Trophoblast cell (in vitro differentiated cells and primary cell): ENCODE measurements around the gene SGF29.

Source experiments
- DNase-seq, 2 donors: peaks; one replicate each; pipeline ENCODE4 v3.0.0-alpha.2; 2016
- H2AFZ ChIP-seq: 2 replicates; pipeline ENCODE4 v1.6.1; 2013; ENCODE audit warnings: low read length, moderate library complexity, mild to moderate bottlenecking; ENCODE audit not compliant: insufficient read depth, poor library complexity
- H2AK5ac ChIP-seq: 2 replicates; pipeline ENCODE4 v1.6.1; 2013; ENCODE audit warnings: mild to moderate bottlenecking, low read length
- H2BK120ac ChIP-seq: 2 replicates; pipeline ENCODE4 v1.6.1; 2013; ENCODE audit warnings: low read length, mild to moderate bottlenecking, moderate library complexity; ENCODE audit not compliant: insufficient read depth, poor library complexity
- H2BK12ac ChIP-seq: 2 replicates; pipeline ENCODE4 v1.6.1; 2013; ENCODE audit warnings: mild to moderate bottlenecking, low read length, moderate library complexity
- H2BK5ac ChIP-seq: 2 replicates; pipeline ENCODE4 v1.6.1; 2013; ENCODE audit warnings: low read length, low read depth, moderate library complexity, mild to moderate bottlenecking; ENCODE audit not compliant: poor library complexity
- H3K14ac ChIP-seq: 2 replicates; pipeline ENCODE4 v1.6.1; 2013; ENCODE audit warnings: mild to moderate bottlenecking, low read length
- H3K18ac ChIP-seq: 2 replicates; pipeline ENCODE4 v1.6.1; 2013; ENCODE audit warnings: mild to moderate bottlenecking, low read length
- H3K23ac ChIP-seq: 2 replicates; pipeline ENCODE4 v1.6.1; 2013; ENCODE audit warnings: low read length
- H3K27ac ChIP-seq: 2 replicates; pipeline ENCODE4 v1.5.1; 2013; ENCODE audit warnings: low read depth, mild to moderate bottlenecking, inconsistent platforms, low read length, moderate library complexity
- H3K27me3 ChIP-seq: 2 replicates; pipeline ENCODE4 v1.6.1; 2013; ENCODE audit warnings: inconsistent platforms, mild to moderate bottlenecking, low read length, moderate library complexity; ENCODE audit not compliant: insufficient read depth
- H3K36me3 ChIP-seq, 2 experiments: 1 replicate in 1 of 2; 2 replicates in 1 of 2; pipeline ENCODE4 v1.6.1; 2013; ENCODE audit warnings: low read length in 2 of 2, mild to moderate bottlenecking in 2 of 2, moderate library complexity in 1 of 2; ENCODE audit not compliant: insufficient read depth in 2 of 2, control insufficient read depth in 1 of 2
- H3K4ac ChIP-seq: 2 replicates; pipeline ENCODE4 v1.6.1; 2013; ENCODE audit warnings: low read depth, mild to moderate bottlenecking, low read length, moderate library complexity
- H3K4me1 ChIP-seq, 2 experiments: 1 replicate in 1 of 2; 2 replicates in 1 of 2; pipeline ENCODE4 v1.6.1; 2013; ENCODE audit warnings: low read length in 2 of 2, mild to moderate bottlenecking in 2 of 2, moderate library complexity in 1 of 2; ENCODE audit not compliant: insufficient read depth in 2 of 2, control insufficient read depth in 1 of 2
- H3K4me2 ChIP-seq: 2 replicates; pipeline ENCODE4 v1.6.1; 2013; ENCODE audit warnings: inconsistent platforms, mild to moderate bottlenecking, low read length, moderate library complexity
- H3K4me3 ChIP-seq: 2 replicates; pipeline ENCODE4 v1.5.1; 2013; ENCODE audit warnings: mild to moderate bottlenecking, low read depth, low read length, inconsistent platforms
- H3K79me1 ChIP-seq: one replicate; pipeline ENCODE4 v1.6.1; 2013; ENCODE audit warnings: low read length
- H3K79me2 ChIP-seq: 2 replicates; pipeline ENCODE4 v1.6.1; 2013; ENCODE audit warnings: low read length, mild to moderate bottlenecking; ENCODE audit not compliant: control insufficient read depth, insufficient read depth, poor library complexity
- H3K9ac ChIP-seq: 2 replicates; pipeline ENCODE4 v1.6.1; 2013; ENCODE audit warnings: mild to moderate bottlenecking, low read length
- H3K9me3 ChIP-seq: 2 replicates; pipeline ENCODE4 v1.6.1; 2013; ENCODE audit warnings: low read depth, mild to moderate bottlenecking, control low read depth, inconsistent platforms, low read length; ENCODE audit not compliant: insufficient read depth
- H4K12ac ChIP-seq: 2 replicates; pipeline ENCODE4 v1.6.1; 2013; ENCODE audit warnings: low read depth, mild to moderate bottlenecking, low read length, moderate library complexity
- H4K8ac ChIP-seq: 2 replicates; pipeline ENCODE4 v1.6.1; 2013; ENCODE audit warnings: low read depth, mild to moderate bottlenecking, low read length, moderate library complexity
- H4K91ac ChIP-seq: one replicate; pipeline ENCODE4 v1.6.1; 2013; ENCODE audit warnings: low read depth, mild to moderate bottlenecking, low read length, moderate library complexity
- WGBS: extraction: QIAGEN DNeasy Blood & Tissue Kit; methylation state at CpG from one replicate; pipeline ENCODE4 v1.1.7; 2013; ENCODE audit warnings: missing lambda C conversion rate; ENCODE audit not compliant: insufficient read length, insufficient coverage; ENCODE audit errors: extremely low coverage; 5-methylcytosine and 5-hydroxymethylcytosine counted together

SGF29 gene

DNA sequence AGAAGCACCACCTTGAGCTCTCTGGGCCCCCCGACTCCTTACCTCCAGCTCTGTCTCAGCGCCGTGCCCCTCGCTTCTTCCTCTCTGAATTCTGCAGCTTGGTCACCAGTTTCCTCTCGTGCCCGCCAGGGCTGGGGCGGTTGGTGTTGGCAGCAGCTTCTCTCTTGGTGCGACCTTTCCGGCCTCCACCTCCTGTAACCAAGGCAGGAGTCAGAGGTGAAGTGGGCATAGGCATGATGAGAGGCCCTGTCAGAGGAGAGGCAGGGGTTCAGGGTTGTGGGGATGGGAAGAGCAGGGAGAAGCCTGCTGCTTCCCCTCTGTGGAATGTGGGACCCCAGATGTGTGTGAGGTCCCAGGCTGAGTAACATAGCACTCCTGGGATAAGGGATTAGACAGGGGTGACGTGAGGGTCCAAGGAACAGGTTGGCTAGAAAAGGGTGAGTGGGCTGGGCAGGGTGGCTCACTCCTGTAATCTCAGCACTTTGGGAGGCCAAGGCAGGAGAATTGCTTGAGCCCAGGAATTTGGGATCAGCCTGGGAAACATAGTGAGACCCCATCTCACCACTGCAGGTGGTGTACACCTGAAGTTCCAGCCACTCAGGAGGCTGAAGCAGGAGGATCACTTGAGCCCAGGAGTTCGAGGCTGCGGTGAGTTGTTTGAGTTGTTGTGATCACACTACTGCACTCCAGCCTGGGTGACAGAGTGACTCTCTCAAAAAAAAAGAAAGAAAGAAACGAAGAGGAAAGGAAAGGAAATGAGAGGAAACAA, 15.6 kb upstream of the SGF29 start:
- H3K18ac ChIP-seq, result no peak overlapping the region
- no peak overlapping the region for H3K27ac ChIP-seq
- H3K27me3 ChIP-seq, result no peaks in the 10 kb centered on the region
- DNase-seq, result no peak
- H4K12ac ChIP-seq, result no peak overlapping the region
- no peak overlapping the region for H3K4me2 ChIP-seq
- H2BK12ac ChIP-seq, result no peak overlapping the region
- H3K36me3 ChIP-seq, result no peaks in the 10 kb centered on the region
- H3K79me2 ChIP-seq, result no peaks in the 10 kb centered on the region
- no peak overlapping the region for H3K23ac ChIP-seq
- no peak overlapping the region for H2BK5ac ChIP-seq
- no peak overlapping the region for H3K4me3 ChIP-seq
- no peak overlapping the region for H4K8ac ChIP-seq
- H3K9me3 ChIP-seq, result peaks cover 3% of the 10 kb centered on the region
- peaks cover 10% of the 10 kb centered on the region for H3K79me1 ChIP-seq
- H3K4me1 ChIP-seq, result no peaks in the 10 kb centered on the region
- peak overlapping the region; percentile 52 for H4K91ac ChIP-seq
- H2AK5ac ChIP-seq, result no peak overlapping the region
- no peak overlapping the region for H3K9ac ChIP-seq
- no peak overlapping the region for H2BK120ac ChIP-seq
- no CpG with 5 or more reads among the region's 13 CpGs for WGBS
- H2AFZ ChIP-seq, result no peak overlapping the region
- no peak overlapping the region for H3K14ac ChIP-seq
- H3K4ac ChIP-seq, result no peak overlapping the region

DNA sequence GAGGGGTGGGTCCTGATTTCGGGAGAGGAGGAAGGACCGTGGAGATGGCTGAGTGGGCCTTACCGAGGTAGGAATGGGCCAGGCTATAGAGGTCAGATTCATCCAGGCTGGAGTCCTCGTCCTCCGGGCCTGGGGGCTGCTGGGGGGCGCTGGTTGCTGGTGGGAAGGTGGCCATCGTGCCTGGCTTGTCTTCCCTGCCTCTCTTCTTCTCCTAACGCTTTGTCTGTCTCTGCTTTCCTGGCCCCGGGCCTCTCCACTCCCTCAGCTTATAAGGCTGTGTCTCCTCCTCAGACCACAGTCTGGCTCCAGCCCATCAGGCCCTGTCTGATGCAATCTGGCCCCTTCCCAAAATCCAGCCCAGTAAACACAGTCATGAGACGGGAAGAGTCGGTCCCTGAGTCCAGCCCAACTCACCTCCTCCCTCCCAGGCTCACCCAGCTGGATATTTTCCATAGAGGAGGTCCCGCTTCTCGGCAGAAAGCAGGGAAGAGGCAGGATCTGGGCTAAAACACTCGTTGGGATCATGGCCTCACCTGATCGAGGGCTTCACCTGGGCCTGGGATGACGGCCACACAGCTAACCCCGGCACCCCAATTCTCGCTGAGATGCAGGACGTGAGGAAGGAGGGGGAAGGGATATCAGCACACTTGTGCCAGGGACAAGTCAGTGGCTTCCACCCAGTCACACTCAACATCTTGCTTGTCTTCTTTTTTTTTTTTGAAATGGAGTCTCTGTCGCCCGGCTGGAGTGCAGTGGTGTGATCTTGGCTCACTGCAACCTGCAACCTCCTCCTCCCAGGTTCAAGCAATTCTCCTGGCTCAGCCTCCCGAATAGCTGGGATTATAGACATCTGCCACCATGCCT, 14.8 kb upstream of the SGF29 start, which contains the start of gene NUPR1:
TSS of gene NUPR1 (minus strand) at position 242 of the 864 bp plus-strand sequence. CDS start at position 175, 67 bp downstream.
- H4K91ac ChIP-seq, result peak within 1 kb of the TSS; percentile 52
- peak within 1 kb of the TSS; percentile 59 for H2AK5ac ChIP-seq
- no peaks in the 10 kb centered on the region for H3K27me3 ChIP-seq
- H2BK120ac ChIP-seq, result no peak within 1 kb of the TSS
- no CpG with 5 or more reads among the region's 22 CpGs for WGBS
- peak within 1 kb of the TSS; percentile 28 for H3K4ac ChIP-seq
- H3K9ac ChIP-seq, result no peak within 1 kb of the TSS
- H2BK12ac ChIP-seq, result peak within 1 kb of the TSS; percentile 21
- H3K27ac ChIP-seq, result no peak within 1 kb of the TSS
- H3K4me1 ChIP-seq, result no peaks in the 10 kb centered on the region
- H2AFZ ChIP-seq, result no peak within 1 kb of the TSS
- DNase-seq, result peak in 1 of 2 donors; percentile 23
- H4K8ac ChIP-seq, result peak within 1 kb of the TSS; percentile 5
- no peak within 1 kb of the TSS for H3K4me3 ChIP-seq
- peak within 1 kb of the TSS; percentile 3 for H3K14ac ChIP-seq
- H3K23ac ChIP-seq, result no peak within 1 kb of the TSS
- no peaks in the 10 kb centered on the region for H3K36me3 ChIP-seq
- peak within 1 kb of the TSS; percentile 9 for H4K12ac ChIP-seq
- no peaks in the 10 kb centered on the region for H3K79me2 ChIP-seq
- peaks cover 6% of the 10 kb centered on the region for H3K79me1 ChIP-seq
- H2BK5ac ChIP-seq, result no peak within 1 kb of the TSS
- H3K18ac ChIP-seq, result no peak within 1 kb of the TSS
- no peaks in the 10 kb centered on the region for H3K9me3 ChIP-seq
- H3K4me2 ChIP-seq, result no peak within 1 kb of the TSS

- Histone ChIP-seq H3K36me3 (no peaks in the 10 kb centered on the region), H3K4me2 (no peak overlapping the region), H4K91ac (no peak overlapping the region), H3K9ac (no peak overlapping the region), H4K8ac (no peak overlapping the region), H3K27ac (no peak overlapping the region), H2BK5ac (no peak overlapping the region), H3K4me3 (no peak overlapping the region), H3K27me3 (no peaks in the 10 kb centered on the region), H2AK5ac (no peak overlapping the region), H3K4ac (no peak overlapping the region), H3K9me3 (no peaks in the 10 kb centered on the region), H3K23ac (no peak overlapping the region), H3K79me1 (peaks cover 6% of the 10 kb centered on the region), H3K4me1 (no peaks in the 10 kb centered on the region), H2BK12ac (no peak overlapping the region), H3K79me2 (no peaks in the 10 kb centered on the region), H2AFZ (no peak overlapping the region), H2BK120ac (no peak overlapping the region), H4K12ac (no peak overlapping the region), H3K18ac (no peak overlapping the region), H3K14ac (no peak overlapping the region)
- no CpG with 5 or more reads among the region's 3 CpGs for WGBS
- no peak for DNase-seq
Measured at GRCh38 chr16:28540346-28540745, 13.4 kb upstream of the SGF29 start.

GRCh38 chr16:28542646-28543045, 11.1 kb upstream of the SGF29 start:
- H2BK12ac ChIP-seq, result no peak overlapping the region
- H3K18ac ChIP-seq, result no peak overlapping the region
- no peak for DNase-seq
- no peaks in the 10 kb centered on the region for H3K36me3 ChIP-seq
- no peak overlapping the region for H3K27ac ChIP-seq
- H3K79me1 ChIP-seq, result peaks cover 4% of the 10 kb centered on the region
- WGBS, result no CpG with 5 or more reads among the region's 7 CpGs
- H3K4me2 ChIP-seq, result no peak overlapping the region
- no peaks in the 10 kb centered on the region for H3K79me2 ChIP-seq
- no peak overlapping the region for H3K14ac ChIP-seq
- no peak overlapping the region for H3K4ac ChIP-seq
- H2BK5ac ChIP-seq, result no peak overlapping the region
- no peak overlapping the region for H3K9ac ChIP-seq
- no peak overlapping the region for H2AK5ac ChIP-seq
- no peak overlapping the region for H2BK120ac ChIP-seq
- H3K23ac ChIP-seq, result no peak overlapping the region
- no peak overlapping the region for H3K4me3 ChIP-seq
- H3K27me3 ChIP-seq, result no peaks in the 10 kb centered on the region
- no peak overlapping the region for H4K8ac ChIP-seq
- no peaks in the 10 kb centered on the region for H3K9me3 ChIP-seq
- H4K12ac ChIP-seq, result no peak overlapping the region
- H4K91ac ChIP-seq, result no peak overlapping the region
- H3K4me1 ChIP-seq, result no peaks in the 10 kb centered on the region
- H2AFZ ChIP-seq, result no peak overlapping the region
